GDM1 (cell line): ENCODE results near the gene LAMTOR3.

Experiments
- DNase-seq: peaks from one replicate; lab custom pipeline; 2025; lab: John Stamatoyannopoulos, UW

The LAMTOR3 gene

GRCh38 chr4:99894161-99894997 is at the start of gene LAMTOR3:
TSS of gene LAMTOR3 (minus strand) at chr4:99894427. CDS start at chr4:99893963, 464 bp downstream.
- peak; percentile 86 for DNase-seq

- DNase-seq, result no peak
These were observed 44.1 kb upstream of the LAMTOR3 start for GRCh38 chr4:99938243-99938753.

- no peak for DNase-seq
These were observed 40.7 kb upstream of the LAMTOR3 start for GRCh38 chr4:99934891-99935290.

- no peak for DNase-seq
These were observed 33.3 kb upstream of the LAMTOR3 start for GRCh38 chr4:99927566-99927965.

- no peak for DNase-seq
These were observed 26.9 kb upstream of the LAMTOR3 start for GRCh38 chr4:99921174-99921573.

GRCh38 chr4:99918656-99919055 is 24.4 kb upstream of the LAMTOR3 start:
- DNase-seq, result no peak

GRCh38 chr4:99917575-99917974 is 23.3 kb upstream of the LAMTOR3 start:
- no peak for DNase-seq

- no peak for DNase-seq
These were observed 21.2 kb upstream of the LAMTOR3 start for GRCh38 chr4:99915449-99915848.

GRCh38 chr4:99894998-99895397 is 771 bp upstream of the LAMTOR3 start:
- no peak for DNase-seq

- DNase-seq, result no peak
These were observed 427 bp downstream of the LAMTOR3 start for GRCh38 chr4:99893839-99894160.

- no peak for DNase-seq
These were observed 1.2 kb downstream of the LAMTOR3 start for GRCh38 chr4:99893029-99893428.

- DNase-seq, result no peak
These were observed 2.9 kb downstream of the LAMTOR3 start for GRCh38 chr4:99891351-99891750.

- no peak for DNase-seq
These were observed 6.4 kb downstream of the LAMTOR3 start for GRCh38 chr4:99887837-99888236.

GRCh38 chr4:99886146-99886545 is 8.1 kb downstream of the LAMTOR3 start:
- DNase-seq, result no peak

- no peak for DNase-seq
These were observed 8.5 kb downstream of the LAMTOR3 start for GRCh38 chr4:99885687-99886086.

- no peak for DNase-seq
These were observed 9.1 kb downstream of the LAMTOR3 start for GRCh38 chr4:99885063-99885664.

GRCh38 chr4:99879458-99879857 is 14.8 kb downstream of the LAMTOR3 start:
- DNase-seq, result no peak

GRCh38 chr4:99878604-99879003 is 15.6 kb downstream of the LAMTOR3 start:
- no peak for DNase-seq

- DNase-seq, result no peak
These were observed 17.3 kb downstream of the LAMTOR3 start for GRCh38 chr4:99876946-99877345.

GRCh38 chr4:99875071-99875470 is 19.2 kb downstream of the LAMTOR3 start:
- no peak for DNase-seq

- DNase-seq, result no peak
These were observed 21.7 kb downstream of the LAMTOR3 start for GRCh38 chr4:99872570-99872969.

- DNase-seq, result no peak
These were observed 26.1 kb downstream of the LAMTOR3 start for GRCh38 chr4:99868126-99868596.

GRCh38 chr4:99863804-99864203 is 30.4 kb downstream of the LAMTOR3 start:
- DNase-seq, result no peak
